NCI-H2227 (cell line): ENCODE measurements around the gene DRAXIN.

ENCODE experiments used
- DNase-seq: peaks from one replicate; lab custom pipeline; 2025; ENCODE audit not compliant: unreplicated experiment; lab: John Stamatoyannopoulos, UW

Gene DRAXIN

DNA sequence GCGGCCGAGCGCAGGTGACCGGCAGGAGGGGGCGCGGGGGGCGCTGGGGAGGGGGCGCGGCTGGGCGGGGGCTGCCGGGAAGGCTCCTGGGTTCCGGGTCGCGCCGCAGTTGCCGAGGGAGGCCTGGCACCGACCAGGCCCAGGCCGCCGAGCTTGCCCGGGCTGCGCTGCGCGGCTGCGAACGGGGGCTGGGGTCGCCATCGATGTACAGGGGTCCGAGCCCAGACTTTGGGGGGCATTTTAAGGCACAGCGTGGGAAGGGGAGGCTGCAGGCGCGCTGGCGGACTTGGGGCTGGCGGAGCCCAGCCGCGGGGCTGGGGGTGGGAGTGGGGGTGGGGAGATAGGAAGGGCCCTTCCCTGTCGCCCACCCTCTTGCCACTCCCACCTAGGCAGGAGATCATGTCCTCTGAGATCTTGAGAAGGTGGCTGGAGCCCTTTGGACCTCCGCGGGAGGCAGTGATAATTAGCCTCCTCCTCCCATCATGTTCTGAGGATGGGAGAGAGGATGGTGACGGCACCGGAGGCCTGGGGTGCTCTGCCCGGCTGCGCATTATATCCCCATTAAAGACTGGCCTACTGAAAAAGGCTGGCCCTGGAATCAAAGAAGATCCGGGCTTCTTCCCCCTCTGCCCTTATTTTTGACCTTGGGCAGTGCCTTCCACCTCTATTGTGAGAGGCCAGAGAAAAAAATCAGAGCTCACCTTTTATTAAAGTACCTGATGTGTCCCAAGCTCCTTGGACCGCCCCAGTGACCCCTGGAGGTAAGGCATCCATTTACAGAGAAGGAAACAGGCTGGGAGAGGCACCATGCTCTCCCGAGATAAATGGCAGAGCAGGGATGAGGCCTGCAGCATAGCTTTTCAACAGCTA is 36.3 kb upstream of the DRAXIN start:
- DNase-seq: no peak

DNA sequence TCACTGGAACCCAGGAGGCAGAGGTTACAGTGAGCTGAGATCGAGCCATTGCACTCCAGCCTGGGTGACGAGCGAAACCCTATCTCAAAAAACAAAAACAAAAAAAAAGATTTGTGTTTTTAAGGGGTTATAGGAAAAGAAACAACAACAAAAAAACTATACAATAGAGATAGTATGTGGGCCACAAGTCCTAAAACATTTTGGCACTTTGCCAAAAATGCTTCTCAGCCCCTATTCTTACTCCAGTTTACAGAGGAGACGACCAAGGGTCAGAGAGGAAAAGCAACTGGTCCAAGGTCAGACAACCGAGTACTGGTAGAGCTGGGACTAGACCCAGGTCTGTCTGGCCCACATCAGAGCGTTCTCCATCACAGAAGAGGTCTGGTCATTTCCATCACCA is 33.9 kb upstream of the DRAXIN start:
- no peak for DNase-seq

DNA sequence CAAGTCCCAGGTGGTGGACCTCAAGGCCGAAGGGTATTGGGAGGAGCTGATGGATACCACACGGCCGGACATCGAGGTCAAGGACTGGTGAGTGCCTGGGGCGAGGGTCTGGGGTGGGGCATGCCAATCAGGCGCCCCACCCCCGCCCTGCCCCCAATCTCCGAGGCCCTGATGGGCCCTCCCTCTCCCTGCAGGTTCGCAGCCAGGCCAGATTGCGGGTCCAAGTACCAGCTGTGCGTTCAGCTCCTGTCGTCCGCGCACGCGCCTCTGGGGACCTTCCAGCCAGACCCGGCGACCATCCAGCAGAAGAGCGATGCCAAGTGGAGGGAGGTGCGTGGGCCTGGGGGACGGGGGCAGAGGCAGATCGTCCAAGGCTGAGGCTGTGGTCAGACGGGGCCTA is 33.0 kb upstream of the DRAXIN start:
- DNase-seq: no peak

DNA sequence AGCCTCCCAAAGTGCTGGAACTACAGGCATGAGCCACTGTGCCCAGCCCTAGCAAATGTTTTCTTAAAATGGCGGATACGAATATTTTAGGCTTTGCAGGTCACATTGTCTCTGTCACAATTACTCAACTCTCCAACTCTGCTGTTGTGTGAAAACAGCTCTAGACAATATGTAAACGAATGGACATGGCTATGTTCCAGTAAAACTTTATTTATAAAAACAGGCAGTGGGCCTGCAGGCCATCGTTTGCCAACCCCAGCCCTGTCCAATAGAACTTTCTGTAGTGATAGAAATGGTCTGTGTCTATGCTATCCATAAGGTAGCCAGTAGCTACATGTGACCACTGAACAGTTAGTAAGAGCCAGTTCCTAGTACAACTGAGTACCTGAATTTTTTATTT is 31.8 kb upstream of the DRAXIN start:
- no peak for DNase-seq

DNA sequence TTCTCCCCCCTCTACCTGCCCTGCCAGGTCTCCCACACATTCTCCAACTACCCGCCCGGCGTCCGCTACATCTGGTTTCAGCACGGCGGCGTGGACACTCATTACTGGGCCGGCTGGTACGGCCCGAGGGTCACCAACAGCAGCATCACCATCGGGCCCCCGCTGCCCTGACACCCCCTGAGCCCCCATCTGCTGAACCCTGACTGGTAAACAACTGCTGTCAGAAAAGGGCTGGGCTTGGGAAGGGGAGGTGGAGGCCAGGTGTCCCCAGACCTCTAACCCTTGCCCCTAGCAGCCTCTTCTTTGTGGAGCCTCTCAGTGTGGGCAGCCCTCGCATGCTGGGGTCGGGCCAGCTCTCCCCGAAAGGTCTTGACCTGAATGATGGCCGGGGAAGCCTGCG is 30.4 kb upstream of the DRAXIN start:
- no peak for DNase-seq

DNA sequence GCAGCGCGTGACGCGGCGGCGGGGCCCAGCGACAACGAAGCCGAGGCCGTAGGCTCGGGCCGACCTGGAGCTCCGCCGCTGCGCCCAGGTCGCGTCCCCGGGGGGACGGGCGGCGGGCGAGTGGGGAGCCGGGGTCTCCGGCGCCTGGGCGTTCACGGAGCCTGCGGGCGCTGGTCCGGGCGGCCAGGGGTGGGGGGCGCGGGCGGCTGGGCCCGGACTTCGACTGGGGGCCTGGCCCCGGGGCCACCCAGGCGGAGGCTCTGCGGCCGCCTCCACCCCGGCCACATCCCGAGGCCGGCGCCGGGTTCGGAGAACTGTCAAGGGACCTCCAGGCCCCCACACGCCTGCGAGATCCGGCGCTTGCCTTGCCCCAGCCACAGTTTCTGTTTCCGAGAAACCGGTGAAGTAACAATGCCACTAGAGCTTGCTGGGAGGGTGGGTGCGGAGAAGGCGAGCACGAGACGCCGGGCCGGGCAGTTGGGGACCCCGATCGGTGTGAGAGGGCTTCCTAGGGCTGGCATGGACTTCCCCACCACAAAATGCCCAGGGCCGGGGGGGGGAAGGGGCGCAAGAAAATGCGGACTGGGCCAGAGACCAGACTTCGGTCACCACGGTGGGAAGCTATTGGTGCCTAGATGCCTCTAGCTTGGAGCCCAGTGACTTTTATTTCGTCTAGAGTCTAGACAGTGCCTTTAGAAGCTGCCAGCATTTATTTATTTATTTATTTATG is 27.0 kb upstream of the DRAXIN start:
- DNase-seq: no peak

DNA sequence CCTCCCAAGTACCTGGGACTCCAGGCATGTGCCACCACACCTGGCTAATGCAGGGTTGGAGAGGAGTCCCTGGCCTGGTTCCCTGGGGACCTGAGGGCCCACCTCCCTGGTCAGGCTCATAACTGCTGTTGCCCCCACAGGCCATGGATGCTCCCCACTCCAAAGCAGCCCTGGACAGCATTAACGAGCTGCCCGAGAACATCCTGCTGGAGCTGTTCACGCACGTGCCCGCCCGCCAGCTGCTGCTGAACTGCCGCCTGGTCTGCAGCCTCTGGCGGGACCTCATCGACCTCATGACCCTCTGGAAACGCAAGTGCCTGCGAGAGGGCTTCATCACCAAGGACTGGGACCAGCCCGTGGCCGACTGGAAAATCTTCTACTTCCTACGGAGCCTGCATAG is 23.0 kb upstream of the DRAXIN start:
- no peak for DNase-seq

DNA sequence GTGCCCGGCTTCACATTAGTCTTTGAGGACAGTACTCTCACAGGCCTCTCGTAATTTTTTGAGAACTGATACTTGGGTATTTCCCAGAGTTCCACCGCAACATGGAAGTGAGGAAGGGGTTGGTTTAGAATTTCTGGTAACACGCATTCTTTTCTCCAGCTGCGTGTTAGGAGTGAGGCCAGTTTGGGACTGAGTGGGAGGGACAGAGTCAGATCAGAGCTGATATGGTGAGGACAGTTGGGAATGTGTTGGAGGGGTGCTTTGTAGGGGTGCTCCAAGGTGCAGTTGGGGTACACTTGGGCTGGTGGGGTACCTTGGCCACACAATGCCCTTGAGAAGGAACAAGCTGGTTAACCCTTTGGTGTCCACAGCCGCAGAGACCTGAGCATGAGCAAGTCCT is 20.8 kb upstream of the DRAXIN start:
- no peak for DNase-seq

DNA sequence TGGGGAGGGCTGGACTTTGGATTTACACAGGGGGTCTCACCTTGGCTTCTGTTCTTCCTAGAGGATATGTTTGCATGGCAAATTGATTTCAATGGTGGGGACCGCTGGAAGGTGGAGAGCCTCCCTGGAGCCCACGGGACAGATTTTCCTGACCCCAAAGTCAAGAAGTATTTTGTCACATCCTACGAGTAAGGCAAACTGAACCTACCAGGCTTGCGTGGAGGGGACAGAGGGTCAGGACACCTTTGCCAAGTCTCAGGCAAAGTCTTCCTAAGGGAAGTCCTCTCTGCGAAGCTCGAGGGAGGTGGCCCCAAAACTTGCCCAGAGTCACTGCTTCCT is 20.3 kb upstream of the DRAXIN start:
- no peak for DNase-seq

DNA sequence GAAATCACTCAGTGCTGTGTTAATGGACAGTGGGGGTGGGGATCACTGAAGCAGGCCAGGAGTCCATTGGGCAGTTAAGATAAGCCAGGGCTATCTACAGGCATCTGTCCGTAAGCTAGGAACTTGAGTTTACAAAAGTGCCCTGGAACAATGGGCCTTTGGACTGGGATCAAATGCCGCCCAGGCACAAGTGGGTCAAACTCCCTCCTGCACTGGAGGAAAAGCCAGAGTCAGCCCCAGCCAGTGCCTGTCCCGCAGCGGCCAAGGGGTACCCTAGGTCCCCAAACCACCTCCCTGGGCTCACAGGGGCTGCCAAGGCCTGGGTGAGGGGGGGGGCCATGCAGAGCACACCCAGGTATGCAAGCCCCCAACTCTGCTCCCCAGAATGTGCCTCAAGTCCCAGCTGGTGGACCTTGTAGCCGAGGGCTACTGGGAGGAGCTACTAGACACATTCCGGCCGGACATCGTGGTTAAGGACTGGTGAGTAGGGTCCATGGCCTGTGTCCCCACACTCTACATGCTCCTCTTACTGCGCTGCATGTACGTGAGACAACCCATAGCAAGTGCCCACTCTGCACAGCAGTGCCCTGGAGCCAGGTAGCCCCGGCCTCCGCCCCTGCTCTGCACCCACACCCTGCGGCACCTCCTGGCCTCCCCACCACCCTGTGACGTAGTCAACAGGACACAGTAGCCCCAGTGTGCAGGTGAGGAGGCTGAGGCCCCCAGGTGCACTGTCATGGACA is 19.8 kb upstream of the DRAXIN start:
- DNase-seq: no peak

DNA sequence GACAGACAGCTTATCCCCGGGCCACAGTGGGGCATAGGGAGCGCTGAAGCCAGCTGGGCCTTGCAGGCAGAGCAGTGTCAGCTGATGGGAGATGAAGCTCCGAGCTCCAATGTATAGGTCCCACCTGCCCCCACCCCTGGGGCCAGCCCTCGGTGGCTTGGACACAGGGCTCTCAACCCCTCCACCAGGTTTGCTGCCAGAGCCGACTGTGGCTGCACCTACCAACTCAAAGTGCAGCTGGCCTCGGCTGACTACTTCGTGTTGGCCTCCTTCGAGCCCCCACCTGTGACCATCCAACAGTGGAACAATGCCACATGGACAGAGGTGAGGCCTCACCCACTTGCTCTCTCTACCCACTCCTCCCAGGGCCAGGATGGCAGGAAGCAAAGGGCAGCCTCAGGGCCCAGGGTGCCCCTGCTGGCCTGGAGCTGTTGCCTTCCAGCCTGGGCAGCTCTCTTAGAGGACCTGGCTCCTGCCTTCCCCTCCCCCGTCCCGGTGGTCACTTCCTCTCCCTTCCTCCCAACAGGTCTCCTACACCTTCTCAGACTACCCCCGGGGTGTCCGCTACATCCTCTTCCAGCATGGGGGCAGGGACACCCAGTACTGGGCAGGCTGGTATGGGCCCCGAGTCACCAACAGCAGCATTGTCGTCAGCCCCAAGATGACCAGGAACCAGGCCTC is 18.3 kb upstream of the DRAXIN start:
- no peak for DNase-seq

DNA sequence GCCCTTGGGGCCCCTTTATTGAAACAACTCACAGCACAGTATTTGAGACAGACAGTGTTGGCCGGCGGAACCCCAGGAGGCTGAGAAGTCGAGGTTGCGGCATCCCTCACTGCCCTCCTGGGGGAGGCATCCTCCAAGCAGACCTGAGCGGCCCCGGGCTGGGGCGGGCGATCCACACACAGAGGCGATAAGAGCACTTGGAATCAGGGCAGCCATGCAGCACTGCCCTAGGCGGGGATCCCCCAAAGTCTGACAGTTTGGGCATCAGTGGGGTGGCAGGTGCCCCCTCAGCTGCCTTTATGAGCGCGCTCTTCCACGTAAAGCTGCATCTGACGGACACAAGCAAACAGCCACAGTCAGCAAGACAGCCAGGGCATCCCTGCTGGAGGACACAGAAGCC is 17.0 kb upstream of the DRAXIN start:
- no peak for DNase-seq

DNA sequence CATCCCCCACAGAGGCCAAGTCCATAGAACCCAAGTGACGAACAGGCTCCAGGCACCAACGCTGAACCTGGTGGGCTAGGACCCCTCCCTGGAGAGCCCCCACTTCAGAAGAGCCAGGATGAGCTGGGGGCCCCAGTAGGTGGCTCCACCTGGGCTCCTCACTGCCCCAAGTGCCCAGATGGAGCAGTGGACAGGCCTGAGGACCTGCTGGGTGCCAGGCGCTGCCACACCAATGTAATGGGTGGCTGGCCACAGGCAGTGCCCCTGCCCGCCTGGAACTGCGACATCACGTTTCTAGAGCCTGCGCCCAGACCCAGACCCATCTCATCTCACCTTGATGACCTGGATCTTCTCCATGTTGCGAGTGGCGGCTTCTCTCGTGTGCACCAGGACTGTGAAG is 16.2 kb upstream of the DRAXIN start:
- no peak for DNase-seq

DNA sequence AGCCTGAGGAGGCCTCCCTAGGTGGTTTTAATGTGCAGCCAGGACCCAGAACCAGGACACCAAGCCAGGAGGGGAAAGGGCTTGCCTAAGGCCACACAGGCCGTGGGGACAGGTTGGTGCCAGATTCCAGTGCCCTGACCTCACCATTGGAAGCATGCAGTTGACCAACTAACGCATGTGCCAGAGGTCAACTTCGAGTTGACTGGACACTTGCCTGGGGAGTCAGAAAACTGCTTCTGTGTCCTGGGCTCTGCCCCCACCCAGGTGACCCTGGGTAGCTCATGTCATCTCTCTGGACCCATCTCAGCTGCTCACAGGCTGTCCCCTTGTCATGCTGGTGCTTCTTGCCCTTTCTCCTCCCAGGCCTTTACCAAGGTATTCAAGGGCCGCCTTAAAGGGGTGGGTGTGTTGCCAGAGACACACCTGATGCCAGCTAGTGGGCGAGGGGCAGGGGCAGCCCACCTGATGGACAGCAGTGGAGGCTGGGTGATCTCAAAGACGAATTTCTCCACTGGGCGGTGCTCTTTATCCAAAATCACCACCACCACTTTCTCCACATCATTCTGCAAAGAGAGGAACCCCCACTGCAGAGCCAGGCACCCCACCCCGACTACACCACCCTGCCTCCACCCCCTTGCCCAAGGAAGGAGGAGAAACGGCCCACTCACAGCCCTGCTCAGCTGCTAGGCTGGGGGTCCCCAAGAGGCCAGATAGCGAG is 15.0 kb upstream of the DRAXIN start:
- DNase-seq: no peak

DNA sequence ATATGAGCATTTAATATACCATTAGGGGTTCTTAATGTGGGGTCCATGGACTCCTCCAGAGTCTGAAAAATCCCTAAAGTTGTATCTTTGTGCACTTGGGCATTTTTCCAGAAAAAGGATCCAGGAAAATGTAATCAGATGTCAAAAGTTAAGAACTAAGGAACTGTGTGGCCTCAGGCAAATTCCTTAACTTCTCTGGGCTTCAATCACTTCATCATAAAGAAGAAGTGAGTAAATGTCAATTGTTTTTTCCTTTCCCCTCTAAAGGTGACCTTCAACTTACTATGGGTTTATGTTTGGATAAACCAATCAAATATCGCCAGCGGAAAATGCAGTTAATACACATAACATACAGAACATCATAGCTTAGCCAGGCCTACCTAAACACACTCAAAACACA is 13.1 kb upstream of the DRAXIN start:
- DNase-seq: no peak

DNA sequence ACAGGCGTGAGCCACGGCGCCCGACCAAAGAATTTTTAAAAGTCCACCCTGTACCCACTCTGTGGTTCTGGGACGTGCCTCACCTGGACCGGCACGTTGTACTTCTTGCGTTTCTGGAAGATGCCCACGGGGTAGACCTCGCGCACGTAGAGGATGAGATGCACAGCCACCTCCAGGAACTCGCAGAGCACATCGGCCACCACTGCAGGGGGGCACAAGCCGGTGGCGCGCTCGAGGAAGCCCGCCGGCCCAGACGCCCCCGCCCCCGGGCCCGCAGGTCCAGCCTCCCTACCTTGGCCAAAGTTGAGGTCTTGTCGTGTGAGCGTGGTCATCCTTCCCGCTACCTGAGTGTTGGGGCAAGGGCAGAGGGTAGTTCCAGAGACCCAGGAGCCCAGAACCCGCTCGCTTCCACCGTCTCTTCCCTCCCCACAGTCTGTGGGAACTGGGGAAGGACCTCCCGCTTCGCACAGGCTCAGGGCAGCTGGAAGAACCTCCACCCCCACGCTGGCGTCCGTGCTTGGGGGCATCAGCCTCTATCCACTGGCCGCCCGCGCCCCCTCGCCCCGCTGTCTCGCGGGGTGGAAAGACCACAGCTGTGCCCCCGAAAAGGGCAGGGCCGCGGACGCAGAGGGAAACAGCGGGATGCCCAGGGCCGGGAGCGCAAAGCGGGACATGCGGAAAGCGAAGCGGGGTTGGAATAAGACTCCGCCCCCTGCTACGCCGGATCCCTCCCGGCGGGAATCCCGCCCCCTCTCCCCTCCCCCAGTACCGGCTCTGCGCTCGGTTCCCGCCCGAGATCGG is 11.0 kb upstream of the DRAXIN start:
- DNase-seq: no peak

DNA sequence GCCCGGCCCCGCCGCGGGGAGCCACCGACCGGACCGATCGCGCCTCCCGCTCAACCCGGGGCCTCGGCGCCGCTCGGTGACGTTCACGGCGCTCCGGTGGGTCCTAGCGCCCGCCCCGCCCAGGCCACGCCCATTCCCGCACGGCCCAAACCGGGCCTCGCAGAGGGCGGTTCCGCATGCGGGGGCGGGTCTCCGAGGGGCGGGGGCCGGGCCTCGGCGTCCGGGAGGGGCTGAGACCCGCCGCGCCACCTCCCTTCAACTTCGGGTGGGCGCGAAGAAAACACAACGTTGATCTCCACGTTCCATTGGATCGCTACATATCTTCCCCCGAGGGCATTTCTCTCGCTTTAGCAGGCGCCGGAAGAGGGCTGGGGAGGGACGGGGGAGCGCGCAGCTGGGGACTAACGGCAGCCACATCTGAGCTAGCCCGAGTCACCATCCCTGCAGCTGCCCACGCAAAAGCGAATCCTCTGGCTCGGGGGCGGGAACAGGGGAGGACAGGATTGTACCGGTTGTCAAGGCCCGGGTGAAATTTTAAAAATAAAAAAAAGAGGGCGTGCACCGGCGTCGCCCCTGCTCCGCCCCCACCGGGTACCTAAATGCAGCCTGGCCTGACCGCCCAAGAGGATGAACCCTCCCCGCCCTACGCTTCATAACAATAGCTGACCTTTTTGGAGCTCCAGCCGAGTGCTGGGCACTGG is 10.3 kb upstream of the DRAXIN start, which contains the start of gene MAD2L2:
MAD2L2 (minus strand) TSS at position 78 of the 701 bp plus-strand sequence. CDS start 547 bp downstream, outside the sequence.
- DNase-seq: peak; percentile 95

DNA sequence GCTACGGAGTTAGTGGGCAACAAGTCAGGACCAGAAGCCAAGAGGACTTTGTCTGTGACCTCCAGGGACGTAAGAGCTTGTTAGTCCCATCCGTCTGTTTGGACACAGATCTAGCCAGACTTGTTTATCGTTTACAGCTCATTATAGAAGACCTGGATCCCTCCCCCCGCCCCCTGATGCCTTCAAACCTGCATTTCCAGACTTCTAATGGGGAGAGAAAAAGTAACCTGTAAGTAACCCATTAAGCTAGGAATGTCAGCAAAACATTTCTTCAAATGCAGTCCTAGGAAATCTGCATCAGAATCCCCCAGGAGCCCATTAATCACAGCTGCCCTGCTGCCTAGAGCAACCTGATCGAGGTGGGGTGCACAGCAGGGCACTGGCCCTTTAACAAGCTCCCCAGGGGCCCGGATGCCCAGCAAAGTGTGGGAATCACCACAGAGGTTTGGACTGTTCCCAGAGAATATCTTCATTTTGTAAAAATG is 9.2 kb upstream of the DRAXIN start:
- DNase-seq: no peak

DNA sequence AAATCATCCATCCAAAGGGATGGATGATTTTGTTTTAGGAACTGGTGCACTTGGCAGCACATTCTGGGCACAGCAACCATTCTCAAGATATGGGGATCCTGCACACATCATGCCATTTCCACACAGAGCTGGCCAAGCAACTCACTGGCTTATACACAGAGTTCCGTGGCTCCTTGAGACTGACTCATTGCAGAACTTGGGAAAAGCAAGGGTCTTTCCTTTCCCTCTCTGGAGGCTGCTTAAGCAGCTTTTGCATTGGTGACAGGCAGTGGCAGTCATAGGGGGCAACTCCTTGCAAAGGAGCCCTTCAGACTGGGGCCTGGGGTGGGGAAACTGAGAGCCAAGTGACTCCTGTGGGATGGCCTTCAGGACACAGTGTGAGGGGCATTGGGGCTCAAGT is 8.7 kb upstream of the DRAXIN start:
- DNase-seq: no peak
